ENCODE data around the gene XXYLT1. TPM values are rescaled to one million over a fixed set of nuclear protein-coding genes. Genes with fewer than 3 reads are reported as not detected.

XXYLT1 gene
- total RNA-seq, 1 experiment from 2014 or later = 25.5 TPM

- Histone ChIP-seq H3K27ac (ENCODE audit: low read length) (no peak overlapping the region), H4K20me1 (ENCODE audit: low read length) (no peaks in the 10 kb centered on the region), H3K4me2 (ENCODE audit: low read length) (no peak overlapping the region), H3K9ac (ENCODE audit: low read length) (no peak overlapping the region), H3K27me3 (ENCODE audit: low read length) (no peaks in the 10 kb centered on the region), H3K79me2 (ENCODE audit: low read length) (no peaks in the 10 kb centered on the region), H3K9me3 (ENCODE audit: low read length) (no peaks in the 10 kb centered on the region), H3K9me2 (replicated peaks; ENCODE audit: low read length) (no peaks in the 10 kb centered on the region), H3K36me3 (ENCODE audit: low read depth, low read length) (no peaks in the 10 kb centered on the region), H3K4me3 (ENCODE audit: low read length) (no peak overlapping the region), H3K4me1 (ENCODE audit: insufficient read depth, low read length) (no peaks in the 10 kb centered on the region), H3F3A (ENCODE audit: low read length, unreplicated experiment) (no peaks in the 10 kb centered on the region), H2AFZ (ENCODE audit: low read length) (no peak overlapping the region)
- intact Hi-C loops (cut with micrococcal nuclease) = no loop called here
- ChIA-PET POLR2A (ENCODE audit: unreplicated experiment) (no interaction called here), CTCF (no interaction called here)
- ATAC-seq (no peak), DNase-seq (no peak)
- TF ChIP-seq CTCF (conservative IDR thresholded peaks at IDR 0.05; ENCODE audit: low read depth, low read length) (no peak), EZH2 (IDR thresholded peaks at IDR 0.05; ENCODE audit: low read length, unreplicated experiment) (no peak)
- no TSS peak for BruUV-seq (replicated peaks)
Observed at GRCh38 chr3:195125646-195126045, 145.3 kb downstream of the XXYLT1 start.

- no peaks in the 10 kb centered on the region for H3F3A ChIP-seq (ENCODE audit: low read length, unreplicated experiment)
- no peaks in the 10 kb centered on the region for H3K36me3 ChIP-seq (ENCODE audit: low read depth, low read length)
- ATAC-seq (no peak), DNase-seq (no peak)
- H3K79me2 ChIP-seq (ENCODE audit: low read length) = no peaks in the 10 kb centered on the region
- no peak overlapping the region for H3K9ac ChIP-seq (ENCODE audit: low read length)
- no peaks in the 10 kb centered on the region for H3K9me3 ChIP-seq (ENCODE audit: low read length)
- CTCF ChIA-PET = no interaction called here
- no peaks in the 10 kb centered on the region for H3K9me2 ChIP-seq (replicated peaks; ENCODE audit: low read length)
- H4K20me1 ChIP-seq (ENCODE audit: low read length) = no peaks in the 10 kb centered on the region
- no peak overlapping the region for H3K27ac ChIP-seq (ENCODE audit: low read length)
- peaks cover 5% of the 10 kb centered on the region for H3K4me1 ChIP-seq (ENCODE audit: insufficient read depth, low read length)
- H2AFZ ChIP-seq (ENCODE audit: low read length) = no peak overlapping the region
- no peak overlapping the region for H3K4me3 ChIP-seq (ENCODE audit: low read length)
- TF ChIP-seq EZH2 (IDR thresholded peaks at IDR 0.05; ENCODE audit: low read length, unreplicated experiment) = no peak
- TF ChIP-seq CTCF (conservative IDR thresholded peaks at IDR 0.05; ENCODE audit: low read depth, low read length) = no peak
- no peak for TF ChIP-seq EZH2phosphoT487 (IDR thresholded peaks at IDR 0.05; ENCODE audit: borderline replicate concordance, low read length)
- H3K4me2 ChIP-seq (ENCODE audit: low read length) = no peak overlapping the region
- POLR2A ChIA-PET (ENCODE audit: unreplicated experiment) = no interaction called here
- intact Hi-C loops (cut with micrococcal nuclease) = no loop called here
- BruUV-seq (replicated peaks) = no TSS peak
- H3K27me3 ChIP-seq (ENCODE audit: low read length) = no peaks in the 10 kb centered on the region
Observed at GRCh38 chr3:195124378-195124992, 146.5 kb downstream of the XXYLT1 start.

- Histone ChIP-seq H3K4me2 (ENCODE audit: low read length) (no peak overlapping the region), H3K9me3 (ENCODE audit: low read length) (no peaks in the 10 kb centered on the region), H3K4me1 (ENCODE audit: insufficient read depth, low read length) (peaks cover 16% of the 10 kb centered on the region), H3K9me2 (replicated peaks; ENCODE audit: low read length) (no peaks in the 10 kb centered on the region), H3F3A (ENCODE audit: low read length, unreplicated experiment) (no peaks in the 10 kb centered on the region), H3K79me2 (ENCODE audit: low read length) (no peaks in the 10 kb centered on the region), H3K4me3 (ENCODE audit: low read length) (no peak overlapping the region), H4K20me1 (ENCODE audit: low read length) (no peaks in the 10 kb centered on the region), H3K27me3 (ENCODE audit: low read length) (no peaks in the 10 kb centered on the region), H2AFZ (ENCODE audit: low read length) (no peak overlapping the region), H3K36me3 (ENCODE audit: low read depth, low read length) (no peaks in the 10 kb centered on the region), H3K9ac (ENCODE audit: low read length) (no peak overlapping the region), H3K27ac (ENCODE audit: low read length) (no peak overlapping the region)
- no peak for ATAC-seq
- no TSS peak for BruUV-seq (replicated peaks)
- DNase-seq = no peak
- CTCF ChIA-PET = no interaction called here
- intact Hi-C loops (cut with micrococcal nuclease) = no loop called here
- POLR2A ChIA-PET (ENCODE audit: unreplicated experiment) = no interaction called here
- TF ChIP-seq EZH2phosphoT487 (IDR thresholded peaks at IDR 0.05; ENCODE audit: borderline replicate concordance, low read length) = no peak
- no peak; the same call in 1 of the 2 replicates for TF ChIP-seq CTCF (conservative IDR thresholded peaks at IDR 0.05; ENCODE audit: low read depth, low read length)
- no peak for TF ChIP-seq EZH2 (IDR thresholded peaks at IDR 0.05; ENCODE audit: low read length, unreplicated experiment)
Observed at GRCh38 chr3:195123281-195123691, 147.7 kb downstream of the XXYLT1 start.
